ENCODE results near the gene RPAP3.

The RPAP3 gene

GRCh38 chr12:47752121-47752520 lies 46.3 kb upstream of the RPAP3 start:
- Histone ChIP-seq H3K4me3 (ENCODE audit: low read depth, low read length) (no peak overlapping the region), H3K9me3 (ENCODE audit: severe bottlenecking) (no peaks in the 10 kb centered on the region), H3K27me3 (ENCODE audit: insufficient read depth, low read depth, severe bottlenecking) (no peaks in the 10 kb centered on the region), H3K27ac (no peak overlapping the region), H3K36me3 (no peaks in the 10 kb centered on the region)
- DNase-seq: no peak
- TF ChIP-seq CTCF (IDR thresholded peaks at IDR 0.05; ENCODE audit: low read depth, low read length): no peak

- TF ChIP-seq CTCF (IDR thresholded peaks at IDR 0.05; ENCODE audit: low read depth, low read length): no peak
- Histone ChIP-seq H3K4me3 (ENCODE audit: low read depth, low read length) (no peak overlapping the region), H3K36me3 (no peaks in the 10 kb centered on the region), H3K9me3 (ENCODE audit: severe bottlenecking) (no peaks in the 10 kb centered on the region), H3K27ac (no peak overlapping the region), H3K27me3 (ENCODE audit: insufficient read depth, low read depth, severe bottlenecking) (no peaks in the 10 kb centered on the region)
- no peak for DNase-seq
Measured at GRCh38 chr12:47751561-47751960, 45.7 kb upstream of the RPAP3 start.

GRCh38 chr12:47750916-47751470 lies 45.2 kb upstream of the RPAP3 start:
- Histone ChIP-seq H3K27ac (no peak overlapping the region), H3K27me3 (ENCODE audit: insufficient read depth, low read depth, severe bottlenecking) (no peaks in the 10 kb centered on the region), H3K36me3 (no peaks in the 10 kb centered on the region), H3K9me3 (ENCODE audit: severe bottlenecking) (no peaks in the 10 kb centered on the region), H3K4me3 (ENCODE audit: low read depth, low read length) (no peak overlapping the region)
- no peak for DNase-seq
- no peak for TF ChIP-seq CTCF (IDR thresholded peaks at IDR 0.05; ENCODE audit: low read depth, low read length)

- no peak for DNase-seq
- Histone ChIP-seq H3K27me3 (ENCODE audit: insufficient read depth, low read depth, severe bottlenecking) (no peaks in the 10 kb centered on the region), H3K36me3 (no peaks in the 10 kb centered on the region), H3K9me3 (ENCODE audit: severe bottlenecking) (no peaks in the 10 kb centered on the region), H3K4me3 (ENCODE audit: low read depth, low read length) (no peak overlapping the region), H3K27ac (no peak overlapping the region)
- TF ChIP-seq CTCF (IDR thresholded peaks at IDR 0.05; ENCODE audit: low read depth, low read length): no peak
Measured at GRCh38 chr12:47750229-47750798, 44.5 kb upstream of the RPAP3 start.

GRCh38 chr12:47748899-47749298 lies 43.1 kb upstream of the RPAP3 start:
- no peaks in the 10 kb centered on the region for H3K36me3 ChIP-seq
- no peak for DNase-seq

More at GRCh38 chr12:47748899-47749298, 43.1 kb upstream of the RPAP3 start:
- H3K4me3 ChIP-seq (ENCODE audit: low read depth, low read length): no peak overlapping the region
- no peaks in the 10 kb centered on the region for H3K27me3 ChIP-seq (ENCODE audit: insufficient read depth, low read depth, severe bottlenecking)
- TF ChIP-seq CTCF (IDR thresholded peaks at IDR 0.05; ENCODE audit: low read depth, low read length): no peak
- H3K27ac ChIP-seq: no peak overlapping the region
- H3K9me3 ChIP-seq (ENCODE audit: severe bottlenecking): no peaks in the 10 kb centered on the region

All from WERI-Rb-1 (cell line).